Heart right ventricle (tissue), 16 donors: ENCODE measurements around the gene KRTAP19-6. TPM values are rescaled to one million over a fixed set of nuclear protein-coding genes. Genes with fewer than 3 reads are reported as not detected.

ENCODE experiments used
- ATAC-seq, 8 donors: fragments of 200-7000 bp; cut with Tn5 transposase; one replicate each; pipeline ENCODE4 v1.9.1; 2020; ENCODE audit warnings: mild to moderate bottlenecking in 8 of 8, moderate library complexity in 8 of 8, moderate number of reproducible peaks in 1 of 8
- DNase-seq, 2 donors: peaks; one replicate each; pipeline ENCODE4 v3.0.0-alpha.2; 2020
- H3K27ac ChIP-seq, 10 donors: fragments of 200-600 bp; sonication (generic) in 2 of 10; one replicate each; pipeline versions ENCODE4 v1.5.0 to v1.8.0; 2020 to 2022; ENCODE audit warnings: mild to moderate bottlenecking in 3 of 10
- H3K27me3 ChIP-seq, 7 donors: fragments of 200-600 bp; one replicate each; pipeline ENCODE4 v1.8.0; 2021 to 2022; ENCODE audit warnings: mild to moderate bottlenecking in 2 of 7
- H3K36me3 ChIP-seq, 9 donors: fragments of 200-600 bp; sonication (generic) in 1 of 9; one replicate each; pipeline versions ENCODE4 v1.5.0 to v1.8.0; 2020 to 2022; ENCODE audit warnings: mild to moderate bottlenecking in 2 of 9
- H3K4me1 ChIP-seq, 9 donors: fragments of 200-600 bp; sonication (generic) in 1 of 9; one replicate each; pipeline versions ENCODE4 v1.5.0 to v1.8.0; 2020 to 2022; ENCODE audit warnings: mild to moderate bottlenecking in 4 of 9
- H3K4me3 ChIP-seq, 10 donors: fragments of 200-600 bp; sonication (generic) in 2 of 10; one replicate each; pipeline versions ENCODE4 v1.5.0 to v1.8.0; 2020 to 2022; ENCODE audit warnings: mild to moderate bottlenecking in 7 of 10, moderate library complexity in 2 of 10
- H3K9me3 ChIP-seq, 11 donors: fragments of 200-600 bp in 10 of 11; sonication (generic) in 2 of 11; one replicate each; pipeline versions ENCODE4 v1.5.0 to v1.8.0; 2013 to 2022; ENCODE audit warnings: mild to moderate bottlenecking in 2 of 11, control low read depth in 1 of 11, moderate library complexity in 1 of 11
- CTCF ChIP-seq, 9 donors: fragments of 200-600 bp; sonication (generic) in 2 of 9; IDR thresholded peaks; one replicate each; pipeline versions ENCODE4 v1.5.0 to v1.8.0; 2021 to 2022; ENCODE audit warnings: antibody characterized with exemption in 9 of 9, mild to moderate bottlenecking in 5 of 9, moderate library complexity in 1 of 9
- WGBS, 2 donors: extraction: QIAGEN DNeasy Blood & Tissue Kit; methylation state at CpG; one replicate each; pipeline ENCODE4 v1.1.7; 2013; ENCODE audit warnings: inconsistent platforms in 1 of 2; 5-methylcytosine and 5-hydroxymethylcytosine counted together
- intact Hi-C, 10 donors: fragments of 100-400 bp; cut with DNase I; formaldehyde crosslinking; loops; one replicate each; pipeline versions ENCODE4 v1.11.1 to v1.14.2; 2022
- polyA plus RNA-seq, 2 donors: library from polyadenylated mRNA; stranded (reverse); fragments of 200-250 nt; gene quantifications; one replicate each; pipeline ENCODE4 v1.2.3, GENCODE V29; 2013
- total RNA-seq, 10 donors: library from RNA; stranded (reverse); fragmentation: NEBNext Ultra II Directional in 3 of 10; extraction: Animal tissue kit (Norgen Biotek cat#: 25700) in 3 of 10; gene quantifications; one replicate each; pipeline versions ENCODE4 v1.2.1 to v1.2.4, GENCODE V29; 2021 to 2023
- donor health status: Arrhythmogenic right ventricular cardiomyopathy.
- donor health status: ischemic (EF 13 %, LVEDD 7.1; RV severe dilation, severe dysfunction).
- donor health status: healthy with polysubstance abuse.
- donor health status: DM: no; HTN: yes; CAD: no.
- donor health status: DM: no; HTN: no; CAD: no.
- donor health status: ischemic (EF 25% LVEDD 6.9; RV normal size, moderate dysfunction).
- donor health status: ischemic (EF 25% LVEDD 5.7; RV mildly dilated, moderate dysfunction).
- donor health status: healthy.
- donor health status: DM: yes; HTN: yes; CAD: no.
- donor health status: Ischemic cardiomyopathy.
- donor health status: ischemic (EF 35%, LVEDD 5.7; RV mildly dilated, moderate dysfunction).
- donor health status: nonischemic (EF 11% LVEDD 7.7; RV severe dilation, severe dysfunction).
- donor health status: DM: yes; HTN: yes; CAD: no.
- donor health status: PGD.
- donor health status: ischemic (EF 29% LVEDD 5.4; RV normal size, mild dysfunction).
- donor health status: nonischemic (EF 23%, LVEDD 6.1; RV moderate dilation, normal function).

KRTAP19-6 gene
- total and polyA plus RNA-seq, 12 donors: not detected

GRCh38 chr21:30563072-30563471 is 21.4 kb upstream of the KRTAP19-6 start:
- TF ChIP-seq CTCF (IDR thresholded peaks at IDR 0.05): no peak
- Histone ChIP-seq H3K27ac (no peak overlapping the region), H3K27me3 (no peaks in the 10 kb centered on the region), H3K4me1 (no peaks in the 10 kb centered on the region), H3K36me3 (no peaks in the 10 kb centered on the region), H3K9me3 (no peaks in the 10 kb centered on the region), H3K4me3 (no peak overlapping the region)
- 34 to 55% methylated on average over 6 of the region's 6 CpGs for WGBS, 2 donors
- intact Hi-C loops: loop anchor here in 1 of 10 donors (10.0 kb wide), 1 partner anchor 58 kb away; the partner anchor contains the start of gene KRTAP19-5
- no peak for ATAC-seq
- DNase-seq: no peak

GRCh38 chr21:30561957-30562356 is 20.3 kb upstream of the KRTAP19-6 start:
- no peak for TF ChIP-seq CTCF (IDR thresholded peaks at IDR 0.05)
- H3K27me3 ChIP-seq: no peaks in the 10 kb centered on the region
- H3K4me3 ChIP-seq: no peak overlapping the region
- no peak for DNase-seq
- intact Hi-C loops: loop anchor here in 1 of 10 donors (10.0 kb wide), 1 partner anchor 57 kb away; the partner anchor contains the start of gene KRTAP19-5
- H3K4me1 ChIP-seq: no peaks in the 10 kb centered on the region
- ATAC-seq: no peak
- H3K36me3 ChIP-seq: no peaks in the 10 kb centered on the region
- H3K27ac ChIP-seq: no peak overlapping the region
- H3K9me3 ChIP-seq: no peaks in the 10 kb centered on the region
- 73 to 78% methylated on average over 2 of the region's 2 CpGs for WGBS, 2 donors

- no peak within 1 kb of the TSS for H3K27ac ChIP-seq
- no peaks in the 10 kb centered on the region for H3K27me3 ChIP-seq
- intact Hi-C loops: loop anchor here in 1 of 10 donors (10.0 kb wide), 1 partner anchor 57 kb away; the partner anchor contains the start of gene KRTAP19-5
- TF ChIP-seq CTCF (IDR thresholded peaks at IDR 0.05): no peak
- DNase-seq: no peak
- no peak for ATAC-seq
- 51 to 53% methylated on average over 2 of the region's 2 CpGs for WGBS, 2 donors
- no peaks in the 10 kb centered on the region for H3K4me1 ChIP-seq
- H3K9me3 ChIP-seq: peaks cover 0 to 2% (median 0%) of the 10 kb centered on the region in 11 donors
- H3K4me3 ChIP-seq: no peak within 1 kb of the TSS
- no peaks in the 10 kb centered on the region for H3K36me3 ChIP-seq
These were observed 19.7 kb upstream of the KRTAP19-6 start, which contains the start of gene KRTAP19-7 for GRCh38 chr21:30561264-30561895. KRTAP19-7 (minus strand) TSS chr21:30561314; CDS start chr21:30561289, 25 bp downstream.

GRCh38 chr21:30555095-30555494 is 13.4 kb upstream of the KRTAP19-6 start:
- TF ChIP-seq CTCF (IDR thresholded peaks at IDR 0.05): no peak
- peaks cover 0 to 21% (median 0%) of the 10 kb centered on the region in 11 donors for H3K9me3 ChIP-seq
- no peaks in the 10 kb centered on the region for H3K36me3 ChIP-seq
- H3K27ac ChIP-seq: no peak overlapping the region
- no peaks in the 10 kb centered on the region for H3K27me3 ChIP-seq
- intact Hi-C loops: no loop called here
- DNase-seq: no peak
- WGBS, 2 donors: 67 to 81% methylated on average over 2 of the region's 2 CpGs
- H3K4me3 ChIP-seq: no peak overlapping the region
- no peaks in the 10 kb centered on the region for H3K4me1 ChIP-seq
- ATAC-seq: no peak
